GM23338 (cell line): Measurements from ENCODE around the gene AUH. TPM values are rescaled to one million over a fixed set of nuclear protein-coding genes. Genes with fewer than 3 reads are reported as not detected.

ENCODE experiments used
- ATAC-seq: fragments of 200-7000 bp; cut with Tn5 transposase; 3 replicates; pipeline ENCODE4 v1.9.1; 2020
- DNase-seq: peaks from one replicate; pipeline ENCODE4 v3.0.0-alpha.2; 2015; ENCODE audit warnings: low spot score
- H2AFZ ChIP-seq: fragments of 200-600 bp; sonication (generic); 2 replicates; pipeline ENCODE4 v1.8.0; 2016; ENCODE audit warnings: antibody characterized with exemption, mild to moderate bottlenecking, moderate library complexity
- H3F3A ChIP-seq: fragments of 200-600 bp; sonication (generic); replicated peaks from 2 replicates; pipeline ENCODE4 v1.8.0; 2017; ENCODE audit warnings: antibody characterized with exemption, mixed run types, low read depth
- H3K27ac ChIP-seq: fragments of 200-600 bp; sonication (generic); 2 replicates; pipeline ENCODE4 v1.6.1; 2016; ENCODE audit warnings: low read depth
- H3K27me3 ChIP-seq: fragments of 200-600 bp; sonication (generic); 2 replicates; pipeline ENCODE4 v1.8.0; 2016; ENCODE audit warnings: mild to moderate bottlenecking, mixed run types, moderate library complexity; ENCODE audit not compliant: insufficient read depth
- H3K36me3 ChIP-seq: fragments of 200-600 bp; sonication (generic); 2 replicates; pipeline ENCODE4 v1.8.0; 2016; ENCODE audit warnings: mild to moderate bottlenecking; ENCODE audit not compliant: insufficient read depth
- H3K4me1 ChIP-seq: fragments of 200-600 bp; sonication (generic); 2 replicates; pipeline ENCODE4 v1.8.0; 2016; ENCODE audit warnings: mild to moderate bottlenecking, moderate library complexity; ENCODE audit not compliant: insufficient read depth
- H3K4me2 ChIP-seq: fragments of 200-600 bp; sonication (generic); 2 replicates; pipeline ENCODE4 v1.7.1; 2017; ENCODE audit warnings: mixed run types
- H3K4me3 ChIP-seq: fragments of 200-600 bp; sonication (generic); 2 replicates; pipeline ENCODE4 v1.6.1; 2016; ENCODE audit warnings: mixed run types
- H3K79me2 ChIP-seq: fragments of 200-600 bp; sonication (generic); replicated peaks from 2 replicates; pipeline ENCODE4 v1.8.0; 2017; ENCODE audit warnings: mild to moderate bottlenecking; ENCODE audit not compliant: insufficient read depth
- H3K9me2 ChIP-seq: fragments of 200-600 bp; sonication (generic); 2 replicates; pipeline ENCODE4 v1.8.0; 2017; ENCODE audit not compliant: insufficient read depth
- H4K20me1 ChIP-seq: fragments of 200-600 bp; sonication (generic); replicated peaks from 2 replicates; pipeline ENCODE4 v1.8.0; 2017; ENCODE audit warnings: mild to moderate bottlenecking; ENCODE audit not compliant: insufficient read depth
- H3K27ac Mint-ChIP-seq: 2 replicates; pipeline ENCODE4 v1.8.0; 2020; ENCODE audit warnings: inconsistent platforms, mild to moderate bottlenecking, moderate library complexity, mixed read lengths
- H3K27me3 Mint-ChIP-seq: 3 replicates; pipeline ENCODE4 v1.8.0; 2022; ENCODE audit warnings: low read depth, mild to moderate bottlenecking, moderate library complexity, mixed read lengths, inconsistent platforms; ENCODE audit not compliant: insufficient read depth, poor library complexity
- H3K36me3 Mint-ChIP-seq: 3 replicates; pipeline ENCODE4 v1.8.0; 2021; ENCODE audit warnings: low read depth, mild to moderate bottlenecking, inconsistent platforms, moderate library complexity, mixed read lengths
- H3K4me1 Mint-ChIP-seq: 3 replicates; pipeline ENCODE4 v1.8.0; 2020; ENCODE audit warnings: mild to moderate bottlenecking, inconsistent platforms, mixed read lengths
- H3K4me3 Mint-ChIP-seq: 3 replicates; pipeline ENCODE4 v1.8.0; 2021; ENCODE audit warnings: moderate library complexity, mild to moderate bottlenecking, inconsistent platforms, mixed read lengths
- H3K9me3 Mint-ChIP-seq: 3 replicates; pipeline ENCODE4 v1.8.0; 2020; ENCODE audit warnings: moderate library complexity, mild to moderate bottlenecking, inconsistent platforms, mixed read lengths
- EZH2 ChIP-seq: fragments of 200-600 bp; sonication (generic); IDR thresholded peaks from one replicate; pipeline ENCODE4 v1.8.0; 2017; ENCODE audit warnings: antibody characterized with exemption, mild to moderate bottlenecking, low read depth; ENCODE audit not compliant: unreplicated experiment
- POLR2AphosphoS5 ChIP-seq: IDR thresholded peaks from 2 replicates; pipeline ENCODE4 v1.6.1; 2016; ENCODE audit warnings: antibody characterized with exemption, low read depth
- ZNF331 ChIP-seq: fragments of 250-450 bp; sonication (Bioruptor Pico); IDR thresholded peaks from 2 replicates; pipeline ENCODE4 v1.5.0; 2020; ENCODE audit warnings: low read depth, mild to moderate bottlenecking, moderate library complexity
- ZNF462 ChIP-seq: fragments of 250-450 bp; sonication (Bioruptor Pico); IDR thresholded peaks from 2 replicates; pipeline ENCODE4 v1.5.0; 2020; ENCODE audit warnings: mild to moderate bottlenecking, moderate library complexity
- polyA plus RNA-seq: library from polyadenylated mRNA; unstranded; fragments of >200 nt; fragmentation: Nextera tagmentation; extraction: Ambion mirVana; gene quantifications from 2 replicates; pipeline ENCODE4 v1.2.1, GENCODE V29; 2016
- total RNA-seq: library from RNA; depleted of rRNA; stranded (reverse); fragments of >200 nt; shearing (Covaris generic); gene quantifications from 2 replicates; pipeline ENCODE4 v1.2.3, GENCODE V29; 2014
- TF ChIP-seq, protein P1 (sequence below): IDR thresholded peaks from one replicate; pipeline ENCODE4 v1.6.1; 2018; ENCODE audit warnings: antibody characterized with exemption; ENCODE audit not compliant: unreplicated experiment

The AUH gene
- total and polyA plus RNA-seq, 2 experiments from 2014 or later, result 28.8 to 34.2 TPM

DNA sequence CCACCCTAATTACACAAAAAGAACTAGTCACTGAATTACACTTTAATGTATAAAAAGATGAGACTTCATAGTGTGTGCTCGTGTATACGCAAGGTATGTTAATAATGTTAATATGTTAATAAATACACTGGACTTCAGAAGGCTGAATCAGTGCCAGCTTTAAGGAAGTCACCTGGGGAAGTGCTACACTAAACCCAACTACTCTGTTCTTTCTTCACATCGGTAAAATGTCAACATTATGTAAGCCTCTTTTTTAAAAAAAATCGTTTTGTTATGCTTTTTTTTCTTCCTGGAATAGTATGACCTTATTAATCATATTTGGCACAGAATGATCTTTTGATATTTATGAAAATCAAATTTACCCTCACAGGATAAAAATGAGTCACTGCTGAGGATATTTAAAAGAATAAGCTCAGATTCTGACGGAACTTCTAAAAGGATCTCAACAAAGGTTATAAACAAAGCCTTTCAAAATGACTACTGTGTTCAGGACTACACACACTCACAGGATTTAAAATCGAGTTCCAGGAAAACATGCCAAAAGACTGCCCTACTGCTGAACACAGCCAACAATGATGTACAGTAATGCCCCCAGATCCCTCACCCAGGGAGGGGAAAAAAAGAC lies 75.9 kb downstream of the AUH start (continued):
- no peak for TF ChIP-seq ZNF462 (CRISPR knock-in tag)

DNA sequence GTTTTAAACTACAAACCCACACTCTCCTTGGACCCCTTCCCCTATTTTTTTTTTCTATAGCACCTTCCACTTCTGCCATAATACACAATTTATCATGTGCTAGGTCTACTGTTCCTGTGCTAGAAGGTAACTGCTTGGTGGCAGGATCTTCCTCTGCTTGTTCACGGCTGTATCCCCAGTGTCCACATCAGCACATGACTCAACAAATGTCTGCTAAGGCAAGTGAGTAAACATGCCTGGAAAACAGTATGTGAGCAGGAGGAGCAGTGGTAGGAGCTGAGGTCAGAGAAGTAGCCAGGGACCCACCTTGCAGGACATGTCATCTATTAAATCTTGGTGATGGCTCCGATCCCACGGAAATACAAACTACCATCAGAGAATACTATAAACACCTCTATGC lies 79.4 kb downstream of the AUH start:
- H3K27me3 ChIP-seq, result no peaks in the 10 kb centered on the region
- H3K27ac Mint-ChIP-seq, result no peak overlapping the region; the same call in 1 of the 2 replicates
- H3K4me1 ChIP-seq, result no peaks in the 10 kb centered on the region
- H3F3A ChIP-seq, result no peaks in the 10 kb centered on the region
- H3K4me3 Mint-ChIP-seq, result no peak overlapping the region
- no peaks in the 10 kb centered on the region for H3K36me3 ChIP-seq
- H3K27me3 Mint-ChIP-seq, result no peaks in the 10 kb centered on the region
- H2AFZ ChIP-seq, result no peak overlapping the region
- no peak overlapping the region for H3K4me2 ChIP-seq
- peaks cover 8% of the 10 kb centered on the region; the same call in 1 of the 3 replicates for H3K36me3 Mint-ChIP-seq
- no peaks in the 10 kb centered on the region; the same call in 2 of the 3 replicates for H3K9me3 Mint-ChIP-seq
- DNase-seq (no peak), ATAC-seq (no peak)
- H3K9me2 ChIP-seq, result no peaks in the 10 kb centered on the region
- no peaks in the 10 kb centered on the region for H3K79me2 ChIP-seq
- H3K27ac ChIP-seq, result no peak overlapping the region
- no peak overlapping the region for H3K4me3 ChIP-seq
- H4K20me1 ChIP-seq, result no peaks in the 10 kb centered on the region
- peaks cover 7% of the 10 kb centered on the region; the same call in 2 of the 3 replicates for H3K4me1 Mint-ChIP-seq
- no peak for TF ChIP-seq ZNF462 (CRISPR knock-in tag)
- TF ChIP-seq EZH2, result no peak
- TF ChIP-seq POLR2AphosphoS5, result no peak
- TF ChIP-seq, protein P1, sequence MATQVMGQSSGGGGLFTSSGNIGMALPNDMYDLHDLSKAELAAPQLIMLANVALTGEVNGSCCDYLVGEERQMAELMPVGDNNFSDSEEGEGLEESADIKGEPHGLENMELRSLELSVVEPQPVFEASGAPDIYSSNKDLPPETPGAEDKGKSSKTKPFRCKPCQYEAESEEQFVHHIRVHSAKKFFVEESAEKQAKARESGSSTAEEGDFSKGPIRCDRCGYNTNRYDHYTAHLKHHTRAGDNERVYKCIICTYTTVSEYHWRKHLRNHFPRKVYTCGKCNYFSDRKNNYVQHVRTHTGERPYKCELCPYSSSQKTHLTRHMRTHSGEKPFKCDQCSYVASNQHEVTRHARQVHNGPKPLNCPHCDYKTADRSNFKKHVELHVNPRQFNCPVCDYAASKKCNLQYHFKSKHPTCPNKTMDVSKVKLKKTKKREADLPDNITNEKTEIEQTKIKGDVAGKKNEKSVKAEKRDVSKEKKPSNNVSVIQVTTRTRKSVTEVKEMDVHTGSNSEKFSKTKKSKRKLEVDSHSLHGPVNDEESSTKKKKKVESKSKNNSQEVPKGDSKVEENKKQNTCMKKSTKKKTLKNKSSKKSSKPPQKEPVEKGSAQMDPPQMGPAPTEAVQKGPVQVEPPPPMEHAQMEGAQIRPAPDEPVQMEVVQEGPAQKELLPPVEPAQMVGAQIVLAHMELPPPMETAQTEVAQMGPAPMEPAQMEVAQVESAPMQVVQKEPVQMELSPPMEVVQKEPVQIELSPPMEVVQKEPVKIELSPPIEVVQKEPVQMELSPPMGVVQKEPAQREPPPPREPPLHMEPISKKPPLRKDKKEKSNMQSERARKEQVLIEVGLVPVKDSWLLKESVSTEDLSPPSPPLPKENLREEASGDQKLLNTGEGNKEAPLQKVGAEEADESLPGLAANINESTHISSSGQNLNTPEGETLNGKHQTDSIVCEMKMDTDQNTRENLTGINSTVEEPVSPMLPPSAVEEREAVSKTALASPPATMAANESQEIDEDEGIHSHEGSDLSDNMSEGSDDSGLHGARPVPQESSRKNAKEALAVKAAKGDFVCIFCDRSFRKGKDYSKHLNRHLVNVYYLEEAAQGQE, result no peak
- no peak for TF ChIP-seq ZNF331 (CRISPR knock-in tag)
